ENCODE data around the gene DVL1. TPM values are rescaled to one million over a fixed set of nuclear protein-coding genes. Genes with fewer than 3 reads are reported as not detected.

DVL1 gene
- total RNA-seq, 4 donors from 2014 or later = 26.2 to 80.3 (median 39.5) TPM

GRCh38 chr1:1330366-1331067, 18.7 kb downstream of the DVL1 start:
- TF ChIP-seq, protein P1, sequence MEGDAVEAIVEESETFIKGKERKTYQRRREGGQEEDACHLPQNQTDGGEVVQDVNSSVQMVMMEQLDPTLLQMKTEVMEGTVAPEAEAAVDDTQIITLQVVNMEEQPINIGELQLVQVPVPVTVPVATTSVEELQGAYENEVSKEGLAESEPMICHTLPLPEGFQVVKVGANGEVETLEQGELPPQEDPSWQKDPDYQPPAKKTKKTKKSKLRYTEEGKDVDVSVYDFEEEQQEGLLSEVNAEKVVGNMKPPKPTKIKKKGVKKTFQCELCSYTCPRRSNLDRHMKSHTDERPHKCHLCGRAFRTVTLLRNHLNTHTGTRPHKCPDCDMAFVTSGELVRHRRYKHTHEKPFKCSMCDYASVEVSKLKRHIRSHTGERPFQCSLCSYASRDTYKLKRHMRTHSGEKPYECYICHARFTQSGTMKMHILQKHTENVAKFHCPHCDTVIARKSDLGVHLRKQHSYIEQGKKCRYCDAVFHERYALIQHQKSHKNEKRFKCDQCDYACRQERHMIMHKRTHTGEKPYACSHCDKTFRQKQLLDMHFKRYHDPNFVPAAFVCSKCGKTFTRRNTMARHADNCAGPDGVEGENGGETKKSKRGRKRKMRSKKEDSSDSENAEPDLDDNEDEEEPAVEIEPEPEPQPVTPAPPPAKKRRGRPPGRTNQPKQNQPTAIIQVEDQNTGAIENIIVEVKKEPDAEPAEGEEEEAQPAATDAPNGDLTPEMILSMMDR (IDR thresholded peaks at IDR 0.05; ENCODE audit: low read depth) = no peak

- TF ChIP-seq, protein P1 (IDR thresholded peaks at IDR 0.05; ENCODE audit: low read depth) = no peak
Measured at GRCh38 chr1:1329304-1330210, 19.7 kb downstream of the DVL1 start.

GRCh38 chr1:1328254-1328653, 21.0 kb downstream of the DVL1 start:
- TF ChIP-seq, protein P1 (IDR thresholded peaks at IDR 0.05; ENCODE audit: low read depth) = no peak

DNA sequence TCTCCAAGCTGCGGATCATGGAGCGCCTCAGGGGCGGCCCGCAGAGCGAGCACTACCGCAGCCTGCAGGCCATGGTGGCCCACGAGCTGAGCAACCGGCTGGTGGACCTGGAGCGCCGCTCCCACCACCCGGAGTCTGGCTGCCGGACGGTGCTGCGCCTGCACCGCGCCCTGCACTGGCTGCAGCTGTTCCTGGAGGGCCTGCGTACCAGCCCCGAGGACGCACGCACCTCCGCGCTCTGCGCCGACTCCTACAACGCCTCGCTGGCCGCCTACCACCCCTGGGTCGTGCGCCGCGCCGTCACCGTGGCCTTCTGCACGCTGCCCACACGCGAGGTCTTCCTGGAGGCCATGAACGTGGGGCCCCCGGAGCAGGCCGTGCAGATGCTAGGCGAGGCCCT, 21.9 kb downstream of the DVL1 start:
- TF ChIP-seq, protein P1 (IDR thresholded peaks at IDR 0.05; ENCODE audit: low read depth) = no peak

DNA sequence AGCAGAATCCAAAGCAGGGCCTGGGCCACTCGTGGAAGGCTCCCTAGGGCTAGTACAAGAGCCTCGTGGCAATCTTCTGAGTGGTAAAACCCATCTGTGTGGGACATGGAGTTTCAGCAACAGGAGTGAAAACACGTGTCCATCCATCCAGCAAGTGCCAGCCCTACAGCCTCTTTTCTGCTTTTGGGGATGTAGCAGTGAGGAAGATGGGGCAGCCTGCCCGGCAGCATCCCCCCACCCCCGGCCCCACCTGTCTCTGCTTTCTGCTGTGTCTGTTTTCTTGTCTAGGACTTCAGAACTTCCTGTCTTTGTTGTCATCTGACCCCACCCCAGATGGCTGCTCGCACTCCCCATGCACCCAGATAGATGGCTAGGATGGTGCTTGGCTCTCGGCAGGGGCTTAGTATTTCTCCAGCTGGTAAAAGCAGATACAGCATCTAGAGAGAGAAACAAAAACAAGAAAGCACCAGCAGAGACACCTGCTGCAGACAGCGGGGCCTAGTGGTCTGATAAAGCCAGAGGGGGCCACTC, 23.1 kb downstream of the DVL1 start:
- TF ChIP-seq, protein P1 (IDR thresholded peaks at IDR 0.05; ENCODE audit: low read depth) = no peak

DNA sequence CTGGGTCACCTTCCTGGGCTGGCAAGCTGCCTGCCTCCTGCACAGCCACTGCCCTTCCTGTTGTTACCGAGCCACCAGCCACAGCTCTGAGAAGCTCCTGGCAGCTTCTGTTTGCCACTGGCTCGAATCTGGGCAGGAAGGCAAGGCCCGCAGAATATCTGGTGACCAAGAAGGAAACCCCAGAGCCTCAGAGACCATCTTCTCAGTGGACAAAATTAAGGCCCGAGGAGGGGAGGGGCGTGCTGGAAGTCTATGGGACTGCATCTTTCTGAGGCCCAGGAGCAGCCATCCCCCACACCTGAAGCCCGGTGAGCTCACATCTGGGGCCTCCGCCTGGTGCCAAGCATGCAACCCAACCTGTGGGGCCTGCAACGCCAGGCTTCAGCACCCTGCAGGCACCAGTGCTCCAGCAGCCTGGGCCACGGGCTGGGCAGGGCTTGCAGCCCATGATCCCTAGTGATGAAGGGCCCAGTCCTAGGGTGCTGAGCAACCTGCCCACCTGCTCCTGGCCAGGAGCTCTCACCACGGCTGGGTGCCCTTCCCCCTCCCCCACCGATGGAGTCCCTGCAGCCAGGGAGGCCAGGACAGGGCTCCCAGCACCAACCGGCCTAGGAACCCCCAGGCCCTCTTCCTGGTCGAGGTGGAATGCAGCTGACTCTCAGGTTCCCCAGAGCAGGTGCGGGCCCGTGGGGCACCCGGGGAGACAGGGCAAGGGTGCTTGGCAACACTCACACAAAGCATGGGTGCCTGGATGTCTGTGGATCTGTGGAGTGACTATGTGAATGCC, 23.7 kb downstream of the DVL1 start:
- TF ChIP-seq, protein P1 (IDR thresholded peaks at IDR 0.05; ENCODE audit: low read depth) = no peak
